HepG2 (cell line): ENCODE measurements around the gene POLR2F. TPM values are rescaled to one million over a fixed set of nuclear protein-coding genes. Genes with fewer than 3 reads are reported as not detected.

Experiments
- ATAC-seq: fragments of 200-7000 bp; cut with Tn5 transposase; 3 replicates; pipeline ENCODE4 v1.9.1; 2020; ENCODE audit warnings: mild to moderate bottlenecking, moderate library complexity
- BruUV-seq: library from RNA; stranded (reverse); fragments of 400-500 nt; replicated peaks from 2 replicates; lab custom pipeline; 2021; lab: Mats Ljungman, UMichigan
- CTCF ChIA-PET: fragments of 300-600 bp; formaldehyde crosslinking; extraction: SDS; loops from one replicate; lab custom pipeline; 2021; ENCODE audit warnings: low total read pairs, inconsistent platforms, low intra/inter-chr PET ratio; lab: Yijun Ruan, JAX
- POLR2A ChIA-PET: fragments of 350-600 bp; sonication (Branson Sonifier 250); formaldehyde crosslinking; loops from one replicate; lab custom pipeline; 2020; ENCODE audit warnings: antibody characterized with exemption, inconsistent platforms; lab: Yijun Ruan, JAX
- DNase-seq: peaks from one replicate; pipeline ENCODE4 v3.0.0-alpha.2; 2015; ENCODE audit warnings: low spot score
- FAIRE-seq: peaks from 3 replicates; lab custom pipeline; 2011; peaks lifted over from hg19 to GRCh38; lab: Jason Lieb, UNC
- H2AFZ ChIP-seq: one replicate; pipeline ENCODE4 v1.6.1; 2011; ENCODE audit warnings: low read length, inconsistent platforms
- H3K27ac ChIP-seq: fragments of 300-600 bp; 3 replicates; pipeline ENCODE4 v1.8.0; 2011; ENCODE audit warnings: mixed run types, mild to moderate bottlenecking, mixed read lengths, low read length, inconsistent platforms; ENCODE audit not compliant: insufficient read depth; ENCODE audit errors: extremely low read length
- H3K27me3 ChIP-seq, 2 experiments: fragments of 200-600 bp in 1 of 2; 2 replicates in 1 of 2; 3 replicates in 1 of 2; pipeline versions ENCODE4 v1.6.0 to v1.8.0; 2011; ENCODE audit warnings: low read length in 2 of 2, mild to moderate bottlenecking in 2 of 2, moderate library complexity in 2 of 2, inconsistent platforms in 1 of 2; ENCODE audit not compliant: insufficient read depth in 2 of 2, control insufficient read depth in 1 of 2
- H3K36me3 ChIP-seq, 2 experiments: fragments of 200-600 bp in 1 of 2; replicated peaks in 1 of 2; 2 replicates in 1 of 2; 3 replicates in 1 of 2; pipeline versions ENCODE4 v1.5.1 to v1.8.0; 2011; ENCODE audit warnings: low read length in 2 of 2, inconsistent platforms in 1 of 2; ENCODE audit not compliant: insufficient read depth in 2 of 2, control insufficient read depth in 1 of 2
- H3K4me1 ChIP-seq: 2 replicates; pipeline ENCODE4 v1.5.1; 2012; ENCODE audit warnings: low read length, inconsistent platforms; ENCODE audit not compliant: insufficient read depth
- H3K4me2 ChIP-seq: 2 replicates; pipeline ENCODE4 v1.6.0; 2011; ENCODE audit warnings: low read depth, low read length, inconsistent platforms
- H3K4me3 ChIP-seq, 3 experiments: fragments of 200-600 bp in 1 of 3; sonication (generic), shearing (Covaris generic) in 1 of 3; replicated peaks in 1 of 3; 2 replicates each; pipeline ENCODE4 v1.5.1; 2011 to 2016; ENCODE audit warnings: low read length in 3 of 3, inconsistent platforms in 2 of 3, low read depth in 2 of 3, mild to moderate bottlenecking in 2 of 3, control low read depth in 1 of 3, mixed read lengths in 1 of 3; ENCODE audit not compliant: insufficient read depth in 1 of 3
- H3K79me2 ChIP-seq: one replicate; pipeline ENCODE4 v1.6.1; 2011; ENCODE audit warnings: low read length, inconsistent platforms; ENCODE audit not compliant: insufficient read depth
- H3K9ac ChIP-seq: 2 replicates; pipeline ENCODE4 v1.6.0; 2011; ENCODE audit warnings: mild to moderate bottlenecking, low read depth, low read length, inconsistent platforms; ENCODE audit not compliant: insufficient read depth
- H3K9me3 ChIP-seq: 2 replicates; pipeline ENCODE4 v1.5.1; 2012; ENCODE audit warnings: mild to moderate bottlenecking, low read length
- H4K20me1 ChIP-seq: 2 replicates; pipeline ENCODE4 v1.6.0; 2011; ENCODE audit warnings: inconsistent platforms, mild to moderate bottlenecking, low read length, moderate library complexity; ENCODE audit not compliant: insufficient read depth
- ARID2 ChIP-seq: sonication (generic); formaldehyde crosslinking; IDR thresholded peaks from 2 replicates; pipeline ENCODE4 v1.8.1; 2022; ENCODE audit warnings: mild to moderate bottlenecking, missing genetic modification reagents, borderline replicate concordance
- ATF7 ChIP-seq, 2 experiments: fragments of 450-650 bp in 1 of 2; sonication (generic) in 1 of 2; formaldehyde crosslinking in 1 of 2; IDR thresholded peaks; 2 replicates each; pipeline versions ENCODE4 v1.4.0 to v1.6.1; 2016 to 2020; ENCODE audit warnings: antibody characterized with exemption in 1 of 2, mild to moderate bottlenecking in 1 of 2, missing genetic modification reagents in 1 of 2
- ESRRA ChIP-seq: sonication (generic); formaldehyde crosslinking; IDR thresholded peaks from 2 replicates; pipeline ENCODE4 v1.5.1; 2020; ENCODE audit warnings: mild to moderate bottlenecking, low read depth, missing genetic modification reagents
- HNRNPL ChIP-seq: fragments of 200-400 bp; formaldehyde crosslinking; IDR thresholded peaks from 2 replicates; pipeline ENCODE4 v1.6.1; 2017; ENCODE audit warnings: mild to moderate bottlenecking, low read depth, low read length
- HOXA9 ChIP-seq: sonication (generic); formaldehyde crosslinking; IDR thresholded peaks from 2 replicates; pipeline ENCODE4 v1.8.1; 2022; ENCODE audit warnings: missing genetic modification reagents, mild to moderate bottlenecking, moderate library complexity, borderline replicate concordance
- PRDM4 ChIP-seq: sonication (generic); formaldehyde crosslinking; IDR thresholded peaks from 2 replicates; pipeline ENCODE4 v1.9.0; 2021; ENCODE audit warnings: missing genetic modification reagents, borderline replicate concordance
- SOX6 ChIP-seq, 2 experiments: fragments of 450-650 bp in 1 of 2; sonication (generic) in 1 of 2; formaldehyde crosslinking in 1 of 2; IDR thresholded peaks; 2 replicates each; pipeline versions ENCODE4 v1.4.0 to v1.6.1; 2017 to 2020; ENCODE audit warnings: antibody characterized with exemption in 1 of 2, mild to moderate bottlenecking in 1 of 2, missing genetic modification reagents in 1 of 2
- SRF ChIP-seq: IDR thresholded peaks from 2 replicates; pipeline ENCODE4 v1.6.1; 2011; ENCODE audit warnings: mild to moderate bottlenecking, low read depth, low read length, moderate library complexity
- ZMYM2 ChIP-seq: sonication (generic); formaldehyde crosslinking; IDR thresholded peaks from 2 replicates; pipeline ENCODE4 v1.8.0; 2022; ENCODE audit warnings: mild to moderate bottlenecking, missing genetic modification reagents
- ZNF670 ChIP-seq: sonication (generic); formaldehyde crosslinking; IDR thresholded peaks from 2 replicates; pipeline ENCODE4 v1.8.0; 2022; ENCODE audit warnings: mild to moderate bottlenecking, missing genetic modification reagents, borderline replicate concordance
- ZZZ3 ChIP-seq: sonication (generic); formaldehyde crosslinking; IDR thresholded peaks from 2 replicates; pipeline ENCODE4 v1.4.0; 2020; ENCODE audit warnings: missing genetic modification reagents, mild to moderate bottlenecking, borderline replicate concordance
- WGBS: methylation state at CpG from one replicate; pipeline ENCODE4 v1.1.6; 2017; ENCODE audit warnings: low lambda C conversion rate; 5-methylcytosine and 5-hydroxymethylcytosine counted together
- in situ Hi-C: cut with HindIII; loops from 2 replicates; pipeline ENCODE4 v1.10.0; 2017; ENCODE audit warnings: low pct_unique_long_range_greater_than_20kb; ENCODE audit not compliant: extremely low pct_ligation_motif_present
- intact Hi-C: fragments of 100-400 bp; cut with micrococcal nuclease; formaldehyde crosslinking; loops from one replicate; pipeline ENCODE4 v1.10.0; 2022; ENCODE audit not compliant: unreplicated experiment
- polyA plus RNA-seq, 8 experiments: library from polyadenylated mRNA; depleted of rRNA in 3 of 8; stranded (reverse) in 7 of 8; unstranded in 1 of 8; fragments of >200 nt; fragmentation: Illumina TruSeq in 4 of 8; extraction: Trizol in 4 of 8; gene quantifications; 2 replicates each; pipeline versions ENCODE4 v1.2.1 to v1.2.3, GENCODE V29; 2011 to 2016; ENCODE audit warnings: low read depth in 4 of 8, missing spikeins in 1 of 8, mixed read lengths in 1 of 8; ENCODE audit not compliant: insufficient read depth in 1 of 8
- total RNA-seq, 5 experiments: library from RNA; depleted of rRNA; stranded (reverse); fragments of >200 nt; fragmentation: Illumina TruSeq; extraction: Trizol; gene quantifications; 2 replicates each; pipeline ENCODE4 v1.2.3, GENCODE V29; 2016; ENCODE audit warnings: low read depth in 1 of 5
- TF ChIP-seq, protein P1 (sequence below): sonication (generic); formaldehyde crosslinking; IDR thresholded peaks from 2 replicates; pipeline ENCODE4 v1.4.0; 2020; ENCODE audit warnings: missing genetic modification reagents

POLR2F gene
- total and polyA plus RNA-seq, 2 of the 13 experiments (the other 11 are each of a cell fraction or from before 2014, with no cell fraction given): 135 to 158 TPM

DNA sequence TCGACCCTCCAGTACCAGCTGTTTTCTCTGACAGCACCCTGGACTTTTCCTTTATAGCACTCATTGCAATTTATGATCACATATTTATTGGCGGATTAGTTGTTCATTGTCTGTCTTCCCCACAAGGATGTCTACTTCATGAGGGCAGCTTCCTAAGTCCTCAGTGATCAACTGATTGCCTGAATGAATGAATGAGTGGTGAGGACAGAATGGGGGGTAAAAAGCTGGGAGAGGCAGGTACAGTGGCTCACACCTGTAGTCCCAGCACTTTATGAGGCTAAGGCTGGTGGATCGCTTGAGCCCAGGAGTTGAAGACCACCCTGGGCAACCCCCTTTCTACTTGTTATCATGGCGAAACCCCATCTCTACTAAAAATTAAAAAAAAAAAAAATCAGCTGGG, 42.0 kb downstream of the POLR2F start:
- Histone ChIP-seq H3K27ac (no peak overlapping the region), H3K4me1 (peaks cover 74% of the 10 kb centered on the region), H4K20me1 (no peaks in the 10 kb centered on the region), H3K4me3 (no peak overlapping the region), H3K4me2 (no peak overlapping the region)
- TF ChIP-seq ZMYM2 (no peak), SRF (no peak), HOXA9 (CRISPR knock-in tag) (no peak), ZNF670 (CRISPR knock-in tag) (no peak), PRDM4 (CRISPR knock-in tag) (no peak), ZZZ3 (CRISPR knock-in tag) (no peak)
- TF ChIP-seq, all 625 proteins: peak for 0
- Histone ChIP-seq H3K9ac (no peak overlapping the region), H3K79me2 (no peaks in the 10 kb centered on the region), H3K9me3 (no peaks in the 10 kb centered on the region), H3K36me3 (no peaks in the 10 kb centered on the region), H2AFZ (no peak overlapping the region), H3K27me3 (peaks cover 0 to 8% of the 10 kb centered on the region in 2 experiments; a peak in 2 of 5 replicates)
- intact Hi-C loops (no loop called here), in situ Hi-C loops (no loop called here)
- DNase-seq (no peak), ATAC-seq (no peak), FAIRE-seq (no peak)
- CTCF ChIA-PET: no interaction called here
- no TSS peak for BruUV-seq
- 74% methylated on average over 4 of the region's 4 CpGs for WGBS
- POLR2A ChIA-PET: no interaction called here

DNA sequence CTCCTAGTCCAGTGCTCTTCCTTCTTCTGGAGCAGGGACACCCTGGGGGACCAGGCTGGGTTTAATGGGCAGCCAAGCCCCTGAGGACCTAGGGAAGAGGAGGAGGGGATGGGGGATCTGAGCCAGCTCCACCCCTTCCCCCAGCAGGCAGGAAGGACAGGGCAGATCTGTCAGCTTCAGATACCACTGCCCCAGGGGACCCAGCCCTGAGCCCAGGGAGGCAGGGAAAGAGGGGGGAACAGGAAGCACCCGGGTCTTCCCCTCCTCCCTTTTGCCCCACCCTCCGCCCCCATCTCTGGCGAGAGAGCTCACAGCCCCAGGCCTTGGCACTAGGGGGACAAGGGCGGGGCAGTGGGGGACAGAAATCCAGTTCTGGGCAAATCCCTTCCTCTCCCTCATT, 42.6 kb downstream of the POLR2F start:
- BruUV-seq: no TSS peak
- no peak overlapping the region for H3K27ac ChIP-seq
- no peak overlapping the region for H2AFZ ChIP-seq
- peaks cover 0 to 8% of the 10 kb centered on the region in 2 experiments; a peak in 2 of 5 replicates for H3K27me3 ChIP-seq
- intact Hi-C loops: no loop called here
- ATAC-seq: no peak
- H3K4me1 ChIP-seq: peaks cover 80% of the 10 kb centered on the region
- no peaks in the 10 kb centered on the region for H4K20me1 ChIP-seq
- POLR2A ChIA-PET: no interaction called here
- no peak for FAIRE-seq
- no peaks in the 10 kb centered on the region for H3K36me3 ChIP-seq
- in situ Hi-C loops: no loop called here
- 43% methylated on average over 2 of the region's 4 CpGs for WGBS
- no peak overlapping the region for H3K4me2 ChIP-seq
- H3K9ac ChIP-seq: no peak overlapping the region
- H3K4me3 ChIP-seq: no peak overlapping the region
- CTCF ChIA-PET: no interaction called here
- no peaks in the 10 kb centered on the region for H3K79me2 ChIP-seq
- no peaks in the 10 kb centered on the region for H3K9me3 ChIP-seq
- no peak for DNase-seq
- no peak for TF ChIP-seq HNRNPL
- TF ChIP-seq, protein P1, sequence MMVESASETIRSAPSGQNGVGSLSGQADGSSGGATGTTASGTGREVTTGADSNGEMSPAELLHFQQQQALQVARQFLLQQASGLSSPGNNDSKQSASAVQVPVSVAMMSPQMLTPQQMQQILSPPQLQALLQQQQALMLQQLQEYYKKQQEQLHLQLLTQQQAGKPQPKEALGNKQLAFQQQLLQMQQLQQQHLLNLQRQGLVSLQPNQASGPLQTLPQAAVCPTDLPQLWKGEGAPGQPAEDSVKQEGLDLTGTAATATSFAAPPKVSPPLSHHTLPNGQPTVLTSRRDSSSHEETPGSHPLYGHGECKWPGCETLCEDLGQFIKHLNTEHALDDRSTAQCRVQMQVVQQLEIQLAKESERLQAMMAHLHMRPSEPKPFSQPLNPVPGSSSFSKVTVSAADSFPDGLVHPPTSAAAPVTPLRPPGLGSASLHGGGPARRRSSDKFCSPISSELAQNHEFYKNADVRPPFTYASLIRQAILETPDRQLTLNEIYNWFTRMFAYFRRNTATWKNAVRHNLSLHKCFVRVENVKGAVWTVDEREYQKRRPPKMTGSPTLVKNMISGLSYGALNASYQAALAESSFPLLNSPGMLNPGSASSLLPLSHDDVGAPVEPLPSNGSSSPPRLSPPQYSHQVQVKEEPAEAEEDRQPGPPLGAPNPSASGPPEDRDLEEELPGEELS: no peak
- TF ChIP-seq ATF7 (IDR thresholded peaks at IDR 0.05): no peak
- no peak for TF ChIP-seq ATF7 (CRISPR knock-in tag; IDR thresholded peaks at IDR 0.05)
- no peak for TF ChIP-seq ESRRA (CRISPR knock-in tag)
- TF ChIP-seq SOX6 (IDR thresholded peaks at IDR 0.05): no peak
- TF ChIP-seq SOX6 (CRISPR knock-in tag; IDR thresholded peaks at IDR 0.05): no peak
- no peak for TF ChIP-seq ARID2 (CRISPR knock-in tag)
